Measurements from ENCODE around the gene MICAL2.

Gene MICAL2

DNA sequence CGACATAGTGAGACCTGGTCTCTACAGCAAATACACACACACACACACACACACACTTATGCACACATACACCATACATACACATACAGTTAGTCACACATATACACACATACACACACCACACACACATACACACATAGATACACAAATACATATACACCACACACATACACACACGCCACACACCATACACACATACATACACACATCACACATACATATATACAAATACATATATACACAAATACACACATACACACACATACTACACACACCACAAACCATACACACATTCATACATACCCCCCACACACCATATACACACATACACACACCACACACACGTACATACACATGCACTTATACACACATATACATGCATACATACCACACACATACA lies 57.7 kb downstream of the MICAL2 start:
- no peak overlapping the region for H3K27ac ChIP-seq
- TF ChIP-seq, protein P1, sequence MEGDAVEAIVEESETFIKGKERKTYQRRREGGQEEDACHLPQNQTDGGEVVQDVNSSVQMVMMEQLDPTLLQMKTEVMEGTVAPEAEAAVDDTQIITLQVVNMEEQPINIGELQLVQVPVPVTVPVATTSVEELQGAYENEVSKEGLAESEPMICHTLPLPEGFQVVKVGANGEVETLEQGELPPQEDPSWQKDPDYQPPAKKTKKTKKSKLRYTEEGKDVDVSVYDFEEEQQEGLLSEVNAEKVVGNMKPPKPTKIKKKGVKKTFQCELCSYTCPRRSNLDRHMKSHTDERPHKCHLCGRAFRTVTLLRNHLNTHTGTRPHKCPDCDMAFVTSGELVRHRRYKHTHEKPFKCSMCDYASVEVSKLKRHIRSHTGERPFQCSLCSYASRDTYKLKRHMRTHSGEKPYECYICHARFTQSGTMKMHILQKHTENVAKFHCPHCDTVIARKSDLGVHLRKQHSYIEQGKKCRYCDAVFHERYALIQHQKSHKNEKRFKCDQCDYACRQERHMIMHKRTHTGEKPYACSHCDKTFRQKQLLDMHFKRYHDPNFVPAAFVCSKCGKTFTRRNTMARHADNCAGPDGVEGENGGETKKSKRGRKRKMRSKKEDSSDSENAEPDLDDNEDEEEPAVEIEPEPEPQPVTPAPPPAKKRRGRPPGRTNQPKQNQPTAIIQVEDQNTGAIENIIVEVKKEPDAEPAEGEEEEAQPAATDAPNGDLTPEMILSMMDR (conservative IDR thresholded peaks at IDR 0.05): no peak

DNA sequence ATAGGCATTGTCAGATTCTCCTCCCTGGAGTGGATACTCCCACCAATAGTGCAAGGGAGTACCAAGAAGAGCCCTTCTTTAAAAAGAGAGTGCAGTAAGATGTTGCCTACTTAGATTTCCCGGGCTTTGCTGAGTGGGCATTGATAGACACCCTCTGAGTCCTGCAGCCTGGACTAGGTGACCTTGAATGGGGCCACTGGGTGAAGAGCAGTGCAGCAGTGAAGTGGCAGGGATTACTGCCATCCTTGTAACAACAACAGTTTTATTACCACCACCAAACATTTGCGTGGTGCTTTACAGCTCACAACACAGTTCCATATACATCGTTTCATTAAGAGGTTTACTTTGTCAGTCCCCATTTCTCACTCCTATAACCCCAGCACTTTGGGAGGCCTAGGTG lies 59.4 kb downstream of the MICAL2 start:
- H3K27ac ChIP-seq: no peak overlapping the region
- TF ChIP-seq, protein P1 (conservative IDR thresholded peaks at IDR 0.05): no peak

DNA sequence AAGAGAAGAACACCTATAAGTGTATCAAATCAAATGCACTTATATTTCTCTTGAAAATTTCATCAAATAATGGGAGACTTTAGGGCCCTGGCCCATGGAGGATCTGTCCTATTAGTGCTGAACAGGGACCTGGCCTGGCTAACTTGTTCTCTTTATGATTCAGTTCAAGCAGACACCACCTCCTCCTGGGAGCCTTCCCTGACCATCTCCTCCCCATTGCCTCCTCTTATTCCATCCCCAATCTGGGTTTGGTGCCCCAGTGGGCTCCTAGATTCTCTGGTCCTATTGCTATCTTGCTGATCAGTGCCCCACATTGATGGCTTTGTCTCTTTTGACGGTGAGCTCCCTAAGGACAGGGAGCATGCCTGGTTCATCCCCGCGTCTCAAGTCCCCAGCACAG lies 60.1 kb downstream of the MICAL2 start:
- H3K27ac ChIP-seq: no peak overlapping the region
- TF ChIP-seq, protein P1 (conservative IDR thresholded peaks at IDR 0.05): no peak

DNA sequence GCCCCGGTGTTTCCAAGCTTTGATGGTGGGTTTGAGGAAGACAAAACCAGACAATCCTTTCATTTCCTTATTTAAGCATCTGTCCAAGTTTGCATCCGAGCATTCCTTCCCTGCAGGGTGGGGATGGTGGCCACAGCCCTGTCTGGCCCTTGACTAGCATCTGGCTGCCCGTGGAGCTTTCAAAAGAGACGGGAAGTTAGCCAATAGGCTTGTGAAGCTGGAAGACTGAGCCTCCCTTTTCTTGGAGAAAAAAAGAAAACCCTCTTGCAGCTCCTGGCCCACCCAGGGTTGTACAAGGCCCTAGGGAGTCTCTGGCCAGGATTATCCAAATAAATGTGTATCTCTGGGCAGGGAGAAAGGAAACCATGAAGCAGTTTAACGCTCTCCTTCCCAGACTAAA lies 60.6 kb downstream of the MICAL2 start:
- H3K27ac ChIP-seq: no peak overlapping the region
- TF ChIP-seq, protein P1 (conservative IDR thresholded peaks at IDR 0.05): no peak

DNA sequence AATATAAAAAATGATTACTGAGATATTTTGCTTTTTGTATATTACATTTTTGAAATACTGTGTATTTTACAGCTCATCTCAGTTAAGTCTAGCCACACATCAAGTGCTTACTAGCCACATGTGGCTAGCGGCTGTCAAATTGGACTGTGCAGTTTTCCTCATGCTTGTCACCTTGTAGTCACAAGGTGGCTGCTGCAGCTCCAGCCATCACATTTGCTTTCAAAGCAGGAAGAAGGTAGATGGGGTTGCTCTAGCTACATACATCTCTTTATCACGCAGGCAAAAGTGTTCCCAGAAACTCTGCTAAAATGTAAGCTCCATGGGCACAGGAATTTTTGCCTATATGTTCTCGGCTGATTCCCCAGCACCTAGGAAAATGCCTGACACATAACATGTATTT lies 61.5 kb downstream of the MICAL2 start:
- TF ChIP-seq, protein P1 (conservative IDR thresholded peaks at IDR 0.05): no peak
- H3K27ac ChIP-seq: no peak overlapping the region

DNA sequence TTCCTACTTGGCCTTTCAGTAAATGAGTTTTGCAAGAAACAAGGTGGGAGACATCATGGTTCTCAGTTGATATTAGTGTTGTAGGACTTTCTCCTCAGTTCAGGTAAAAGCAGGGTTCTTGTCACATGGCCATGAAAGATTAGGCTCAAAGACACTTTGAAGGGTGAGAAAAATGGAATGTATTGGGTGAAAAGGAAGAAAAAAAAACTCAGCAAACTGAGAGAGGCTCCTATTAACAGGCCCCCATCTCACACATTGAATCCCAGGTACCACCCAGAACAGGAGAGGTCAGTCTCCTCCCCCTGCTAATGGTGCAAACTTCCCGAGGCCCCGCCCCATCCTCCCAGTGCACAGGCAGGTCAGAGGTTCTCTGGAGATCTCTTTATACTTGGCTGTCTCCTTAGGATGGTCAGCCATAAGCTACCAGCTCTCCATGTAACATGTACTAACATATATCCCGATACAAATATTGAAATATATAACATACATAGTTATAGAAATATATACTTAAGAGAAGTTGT lies 62.2 kb downstream of the MICAL2 start:
- TF ChIP-seq, protein P1 (conservative IDR thresholded peaks at IDR 0.05): no peak
- no peak overlapping the region for H3K27ac ChIP-seq

DNA sequence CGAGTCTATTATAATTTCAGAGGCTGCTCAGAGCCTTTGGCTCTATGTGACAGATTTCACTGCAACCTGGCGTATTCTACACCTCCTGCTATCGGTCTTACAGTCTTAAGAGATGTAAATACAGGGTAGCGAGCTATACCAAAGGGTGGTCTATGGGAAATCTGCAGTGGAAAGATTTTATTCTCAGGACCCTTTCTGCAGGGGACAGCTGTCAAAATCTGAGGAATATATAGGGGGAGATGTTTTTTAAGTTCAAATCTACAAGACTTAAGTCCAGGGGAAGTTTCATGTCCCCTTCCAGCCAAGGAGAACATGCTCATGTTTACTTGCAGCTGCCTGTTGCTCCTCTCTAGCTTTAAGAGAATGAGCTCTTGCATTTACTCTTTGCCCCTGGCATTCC lies 62.7 kb downstream of the MICAL2 start:
- H3K27ac ChIP-seq: no peak overlapping the region
- TF ChIP-seq, protein P1 (conservative IDR thresholded peaks at IDR 0.05): no peak

DNA sequence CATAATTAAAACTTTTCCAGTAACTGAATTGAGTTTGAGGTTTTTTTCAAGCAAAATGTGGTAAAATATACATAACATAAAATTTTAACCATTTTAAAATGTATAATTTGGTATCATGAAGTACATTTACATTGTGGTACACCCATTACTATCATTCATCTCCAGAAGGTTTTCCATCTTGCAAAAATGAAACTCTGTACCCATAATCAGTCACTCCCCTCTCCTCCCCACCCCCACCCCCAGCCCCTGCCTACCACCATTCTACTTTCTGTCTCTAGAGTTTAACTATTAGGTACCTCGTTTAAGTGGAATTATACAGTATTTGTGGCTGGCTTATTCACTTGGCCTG lies 63.7 kb downstream of the MICAL2 start:
- TF ChIP-seq, protein P1 (conservative IDR thresholded peaks at IDR 0.05): no peak
- no peak overlapping the region for H3K27ac ChIP-seq

Measured in VCaP (cell line).